ENCODE data around the gene GOLGB1.
A peak's percentile ranks its signal among the peaks of the same experiment; 100 is the strongest.
"Not testable (repeated sequence)": the region's sequence is repeated elsewhere in the genome, so short reads cannot be mapped to it uniquely, and the experiment has no call there.

GOLGB1 gene

GRCh38 chr3:121749276-121750086 is at the start of gene GOLGB1:
TSS of gene GOLGB1 (minus strand) at chr3:121749741. CDS start at chr3:121730971, 18,770 bp downstream.
- DNase-seq, result peak; percentile 100

GRCh38 chr3:121796970-121797369 is 47.4 kb upstream of the GOLGB1 start:
- no peak for DNase-seq

- DNase-seq, result no peak
These were observed 44.9 kb upstream of the GOLGB1 start for GRCh38 chr3:121794264-121794983.

GRCh38 chr3:121793078-121793477 is 43.5 kb upstream of the GOLGB1 start:
- DNase-seq, result no peak

GRCh38 chr3:121786485-121786884 is 36.9 kb upstream of the GOLGB1 start:
- no peak for DNase-seq

GRCh38 chr3:121782784-121783183 is 33.2 kb upstream of the GOLGB1 start:
- DNase-seq, result not testable (repeated sequence)

- no peak for DNase-seq
These were observed 32.1 kb upstream of the GOLGB1 start for GRCh38 chr3:121781611-121782010.

GRCh38 chr3:121775095-121775494 is 25.6 kb upstream of the GOLGB1 start:
- not testable (repeated sequence) for DNase-seq

- no peak for DNase-seq
These were observed 19.7 kb upstream of the GOLGB1 start for GRCh38 chr3:121769246-121769645.

- no peak for DNase-seq
These were observed 18.9 kb upstream of the GOLGB1 start for GRCh38 chr3:121768452-121768851.

GRCh38 chr3:121759541-121760202 is 10.1 kb upstream of the GOLGB1 start:
- peak; percentile 77 for DNase-seq

- peak; percentile 61 for DNase-seq
These were observed 9.3 kb upstream of the GOLGB1 start for GRCh38 chr3:121758727-121759450.

- DNase-seq, result no peak
These were observed 8.4 kb upstream of the GOLGB1 start for GRCh38 chr3:121757812-121758545.

GRCh38 chr3:121757087-121757811 is 7.7 kb upstream of the GOLGB1 start:
- peak; percentile 28 for DNase-seq

GRCh38 chr3:121752772-121753171 is 3.2 kb upstream of the GOLGB1 start:
- DNase-seq, result no peak

GRCh38 chr3:121752261-121752660 is 2.7 kb upstream of the GOLGB1 start:
- no peak for DNase-seq

GRCh38 chr3:121750087-121750415 is 510 bp upstream of the GOLGB1 start:
- no peak for DNase-seq

GRCh38 chr3:121748680-121749275 is 763 bp downstream of the GOLGB1 start:
- DNase-seq, result no peak

- no peak for DNase-seq
These were observed 1.6 kb downstream of the GOLGB1 start for GRCh38 chr3:121747976-121748375.

GRCh38 chr3:121743106-121743505 is 6.4 kb downstream of the GOLGB1 start:
- not testable (repeated sequence) for DNase-seq

GRCh38 chr3:121740896-121741295 is 8.6 kb downstream of the GOLGB1 start:
- no peak for DNase-seq

Measured in NCI-H524 treated with DMSO at 0.1 percent for 48 hours (cell line).